ENCODE data around the gene OXLD1.

Gene OXLD1

GRCh38 chr17:81641825-81642489 lies 24.4 kb downstream of the OXLD1 start:
- no peak for TF ChIP-seq CTCF (IDR thresholded peaks at IDR 0.05; ENCODE audit: extremely low read depth, insufficient read depth, missing control alignments)
- no peak for DNase-seq (ENCODE audit: low spot score)
- in situ Hi-C loops (cut with MboI; ENCODE audit: low pct_unique_long_range_greater_than_20kb, low sequenced_read_pairs, unreplicated experiment): no loop called here

GRCh38 chr17:81640011-81640410 lies 26.4 kb downstream of the OXLD1 start:
- no peak for DNase-seq (ENCODE audit: low spot score)
- in situ Hi-C loops (cut with MboI; ENCODE audit: low pct_unique_long_range_greater_than_20kb, low sequenced_read_pairs, unreplicated experiment): no loop called here
- no peak for TF ChIP-seq CTCF (IDR thresholded peaks at IDR 0.05; ENCODE audit: extremely low read depth, insufficient read depth, missing control alignments)

DNA sequence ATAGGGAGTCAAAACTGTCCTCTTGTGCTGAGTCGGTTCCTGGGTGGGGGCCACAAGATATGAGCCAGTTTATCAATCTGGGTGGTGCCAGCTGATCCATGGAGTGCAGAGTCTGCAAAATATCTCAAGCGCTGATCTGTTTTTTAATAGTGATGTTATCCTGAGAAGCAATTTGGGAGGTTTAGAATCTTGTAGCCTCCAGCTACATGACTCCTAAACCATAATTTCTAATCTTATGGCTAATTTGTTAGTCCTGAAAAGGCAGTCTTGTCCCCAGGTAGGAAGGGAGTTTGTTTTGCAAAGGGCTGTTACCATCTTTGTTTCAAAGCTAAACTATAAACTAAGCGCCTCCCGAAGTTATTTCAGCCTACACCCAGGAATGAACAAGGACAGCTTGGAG lies 27.7 kb downstream of the OXLD1 start:
- TF ChIP-seq CTCF (IDR thresholded peaks at IDR 0.05; ENCODE audit: extremely low read depth, insufficient read depth, missing control alignments): no peak
- in situ Hi-C loops (cut with MboI; ENCODE audit: low pct_unique_long_range_greater_than_20kb, low sequenced_read_pairs, unreplicated experiment): no loop called here
- no peak for DNase-seq (ENCODE audit: low spot score)

- DNase-seq (ENCODE audit: low spot score): peak; percentile 97
- TF ChIP-seq CTCF (IDR thresholded peaks at IDR 0.05; ENCODE audit: extremely low read depth, insufficient read depth, missing control alignments): no peak
- in situ Hi-C loops (cut with MboI; ENCODE audit: low pct_unique_long_range_greater_than_20kb, low sequenced_read_pairs, unreplicated experiment): no loop called here
Observed at GRCh38 chr17:81636505-81637288, 29.7 kb downstream of the OXLD1 start, which contains the start of the genes NPLOC4 and TSPAN10. Gene NPLOC4 (minus strand): TSS chr17:81637112. CDS start chr17:81636930, 182 bp downstream. Gene TSPAN10 (plus strand): TSS chr17:81637196. CDS start chr17:81642413, 5,217 bp downstream.

- no peak for TF ChIP-seq CTCF (IDR thresholded peaks at IDR 0.05; ENCODE audit: extremely low read depth, insufficient read depth, missing control alignments)
- no peak for DNase-seq (ENCODE audit: low spot score)
- in situ Hi-C loops (cut with MboI; ENCODE audit: low pct_unique_long_range_greater_than_20kb, low sequenced_read_pairs, unreplicated experiment): no loop called here
Observed at GRCh38 chr17:81635973-81636504, 30.4 kb downstream of the OXLD1 start.

- in situ Hi-C loops (cut with MboI; ENCODE audit: low pct_unique_long_range_greater_than_20kb, low sequenced_read_pairs, unreplicated experiment): no loop called here
- no peak for TF ChIP-seq CTCF (IDR thresholded peaks at IDR 0.05; ENCODE audit: extremely low read depth, insufficient read depth, missing control alignments)
- DNase-seq (ENCODE audit: low spot score): no peak
Observed at GRCh38 chr17:81635431-81635830, 31.0 kb downstream of the OXLD1 start.
